Heart left ventricle (tissue), 16 donors: ENCODE results near the gene DENND5A. TPM values are rescaled to one million over a fixed set of nuclear protein-coding genes. Genes with fewer than 3 reads are reported as not detected.

Experiments used
- ATAC-seq, 4 donors: fragments of 200-7000 bp; cut with Tn5 transposase; one replicate each; pipeline ENCODE4 v1.9.1; 2020 to 2022; ENCODE audit warnings: moderate library complexity in 4 of 4, mild to moderate bottlenecking in 3 of 4, moderate number of reproducible peaks in 1 of 4
- DNase-seq, 5 donors: peaks; one replicate each; pipeline ENCODE4 v3.0.0-alpha.2; 2020
- H3K27ac ChIP-seq, 12 donors: fragments of 200-600 bp; sonication (generic) in 4 of 12; one replicate each; pipeline versions ENCODE4 v1.5.0 to v1.8.0; 2016 to 2022; ENCODE audit warnings: mild to moderate bottlenecking in 2 of 12
- H3K27me3 ChIP-seq, 9 donors: fragments of 200-600 bp; sonication (generic) in 2 of 9; one replicate each; pipeline versions ENCODE4 v1.5.1 to v1.8.0; 2016 to 2022; ENCODE audit warnings: mild to moderate bottlenecking in 3 of 9
- H3K36me3 ChIP-seq, 9 donors: fragments of 200-600 bp; sonication (generic) in 2 of 9; one replicate each; pipeline versions ENCODE4 v1.5.0 to v1.8.0; 2018 to 2022; ENCODE audit warnings: mild to moderate bottlenecking in 2 of 9
- H3K4me1 ChIP-seq, 12 donors: fragments of 200-600 bp; sonication (generic) in 4 of 12; one replicate each; pipeline versions ENCODE4 v1.5.0 to v1.8.0; 2016 to 2022; ENCODE audit warnings: mild to moderate bottlenecking in 3 of 12
- H3K4me3 ChIP-seq, 12 donors: fragments of 200-600 bp; sonication (generic) in 4 of 12; one replicate each; pipeline versions ENCODE4 v1.5.0 to v1.8.0; 2017 to 2022; ENCODE audit warnings: mild to moderate bottlenecking in 9 of 12, moderate library complexity in 4 of 12
- H3K9me3 ChIP-seq, 12 donors: fragments of 200-600 bp; sonication (generic) in 4 of 12; one replicate each; pipeline versions ENCODE4 v1.5.0 to v1.8.0; 2016 to 2022; ENCODE audit warnings: mild to moderate bottlenecking in 1 of 12
- POLR2A ChIP-seq, 2 donors: fragments of 450-650 bp; IDR thresholded peaks; one replicate each; pipeline ENCODE4 v1.6.1; 2017; ENCODE audit warnings: antibody characterized with exemption in 2 of 2, mild to moderate bottlenecking in 2 of 2, moderate library complexity in 2 of 2
- WGBS, 4 donors: extraction: QIAGEN DNeasy Blood & Tissue Kit in 2 of 4; methylation state at CpG; one replicate each; pipeline versions ENCODE4 v1.1.5 to v1.1.7; 2013 to 2018; 5-methylcytosine and 5-hydroxymethylcytosine counted together
- intact Hi-C, 10 donors: fragments of 100-400 bp; cut with DNase I; formaldehyde crosslinking; loops; one replicate each; pipeline versions ENCODE4 v1.11.1 to v1.14.2; 2022
- polyA plus RNA-seq, 2 donors: library from polyadenylated mRNA; stranded (reverse); fragments of 200-250 nt; gene quantifications; one replicate each; pipeline ENCODE4 v1.2.3, GENCODE V29; 2013
- total RNA-seq, 9 donors: library from RNA; depleted of rRNA in 2 of 9; stranded (reverse); fragments of >200 nt in 2 of 9; fragmentation: NEBNext Ultra II Directional in 3 of 9; extraction: Animal tissue kit (Norgen Biotek cat#: 25700) in 3 of 9; gene quantifications; one replicate each; pipeline versions ENCODE4 v1.1.0 to v1.2.4, GENCODE V29; 2016 to 2023
- TF ChIP-seq, protein P1 (sequence below), 12 donors: fragments of 200-600 bp; sonication (generic) in 4 of 12; IDR thresholded peaks; one replicate each; pipeline versions ENCODE4 v1.5.0 to v1.8.0; 2018 to 2022; ENCODE audit warnings: antibody characterized with exemption in 12 of 12, mild to moderate bottlenecking in 5 of 12
- donor health status: ischemic (EF 13 %, LVEDD 7.1; RV severe dilation, severe dysfunction).
- donor health status: healthy with polysubstance abuse.
- donor health status: DM: no; HTN: yes; CAD: no.
- donor health status: DM: no; HTN: no; CAD: no.
- donor health status: ischemic (EF 25% LVEDD 6.9; RV normal size, moderate dysfunction).
- donor health status: ischemic (EF 25% LVEDD 5.7; RV mildly dilated, moderate dysfunction).
- donor health status: healthy.
- donor health status: DM: yes; HTN: yes; CAD: no.
- donor health status: ischemic (EF 35%, LVEDD 5.7; RV mildly dilated, moderate dysfunction).
- donor health status: nonischemic (EF 11% LVEDD 7.7; RV severe dilation, severe dysfunction).
- donor health status: DM: yes; HTN: yes; CAD: no.
- donor health status: PGD.
- donor health status: ischemic (EF 29% LVEDD 5.4; RV normal size, mild dysfunction).
- donor health status: nonischemic (EF 23%, LVEDD 6.1; RV moderate dilation, normal function).

Gene DENND5A
- total and polyA plus RNA-seq, 11 donors: 44.5 to 175 (median 113) TPM

DNA sequence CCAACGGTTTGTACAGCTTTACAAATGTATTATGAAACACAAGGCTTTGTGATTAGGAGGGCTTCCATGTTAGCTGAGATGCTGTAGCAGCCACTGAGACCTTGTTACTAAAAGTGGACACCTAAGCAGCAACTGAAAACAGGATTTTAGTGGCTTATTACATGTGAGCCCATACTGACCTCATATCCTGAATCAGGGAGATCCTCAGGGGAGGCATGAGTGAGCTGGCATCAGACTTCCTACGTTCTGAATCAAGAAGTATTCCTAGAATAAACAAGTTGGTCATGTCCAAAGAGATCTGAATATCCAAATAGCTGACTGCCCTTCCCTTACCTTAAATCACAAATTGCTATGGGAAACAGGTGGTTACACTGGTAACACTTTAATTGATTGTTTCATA is 114.6 kb downstream of the DENND5A start:
- 50 to 75% (median 57%) methylated on average over 2 of the region's 2 CpGs for WGBS, 4 donors
- intact Hi-C loops: loop anchor here in 2 of 10 donors (10.0 kb wide), 2 partner anchors 344 to 354 kb away; no protein-coding TSS in a partner anchor
- Histone ChIP-seq H3K27me3 (no peaks in the 10 kb centered on the region), H3K27ac (peak overlapping the region in 1 of 12 donors; percentile 6), H3K4me3 (no peak overlapping the region), H3K4me1 (peaks cover 0 to 17% (median 4%) of the 10 kb centered on the region in 12 donors), H3K36me3 (peaks cover 0 to 99% (median 91%) of the 10 kb centered on the region in 9 donors), H3K9me3 (no peaks in the 10 kb centered on the region)
- ATAC-seq: peak in 1 of 4 donors; percentile 46
- TF ChIP-seq, protein P1, sequence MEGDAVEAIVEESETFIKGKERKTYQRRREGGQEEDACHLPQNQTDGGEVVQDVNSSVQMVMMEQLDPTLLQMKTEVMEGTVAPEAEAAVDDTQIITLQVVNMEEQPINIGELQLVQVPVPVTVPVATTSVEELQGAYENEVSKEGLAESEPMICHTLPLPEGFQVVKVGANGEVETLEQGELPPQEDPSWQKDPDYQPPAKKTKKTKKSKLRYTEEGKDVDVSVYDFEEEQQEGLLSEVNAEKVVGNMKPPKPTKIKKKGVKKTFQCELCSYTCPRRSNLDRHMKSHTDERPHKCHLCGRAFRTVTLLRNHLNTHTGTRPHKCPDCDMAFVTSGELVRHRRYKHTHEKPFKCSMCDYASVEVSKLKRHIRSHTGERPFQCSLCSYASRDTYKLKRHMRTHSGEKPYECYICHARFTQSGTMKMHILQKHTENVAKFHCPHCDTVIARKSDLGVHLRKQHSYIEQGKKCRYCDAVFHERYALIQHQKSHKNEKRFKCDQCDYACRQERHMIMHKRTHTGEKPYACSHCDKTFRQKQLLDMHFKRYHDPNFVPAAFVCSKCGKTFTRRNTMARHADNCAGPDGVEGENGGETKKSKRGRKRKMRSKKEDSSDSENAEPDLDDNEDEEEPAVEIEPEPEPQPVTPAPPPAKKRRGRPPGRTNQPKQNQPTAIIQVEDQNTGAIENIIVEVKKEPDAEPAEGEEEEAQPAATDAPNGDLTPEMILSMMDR (IDR thresholded peaks at IDR 0.05): no peak
- TF ChIP-seq POLR2A (IDR thresholded peaks at IDR 0.05): no peak
- no peak for DNase-seq

- H3K27ac ChIP-seq: no peak overlapping the region
- H3K9me3 ChIP-seq: no peaks in the 10 kb centered on the region
- peaks cover 0 to 17% (median 4%) of the 10 kb centered on the region in 12 donors for H3K4me1 ChIP-seq
- WGBS, 4 donors: 95 to 99% (median 97%) methylated on average over 2 of the region's 2 CpGs
- no peak overlapping the region for H3K4me3 ChIP-seq
- no peaks in the 10 kb centered on the region for H3K27me3 ChIP-seq
- intact Hi-C loops: no loop called here
- no peak for ATAC-seq
- DNase-seq: no peak
- TF ChIP-seq POLR2A (IDR thresholded peaks at IDR 0.05): no peak
- TF ChIP-seq, protein P1 (IDR thresholded peaks at IDR 0.05): no peak
- H3K36me3 ChIP-seq: peaks cover 0 to 100% (median 97%) of the 10 kb centered on the region in 9 donors
Measured at GRCh38 chr11:9148727-9149126, 116.4 kb downstream of the DENND5A start.

GRCh38 chr11:9148035-9148434 is 117.1 kb downstream of the DENND5A start:
- no peak for TF ChIP-seq POLR2A (IDR thresholded peaks at IDR 0.05)
- TF ChIP-seq, protein P1 (IDR thresholded peaks at IDR 0.05): no peak
- Histone ChIP-seq H3K27me3 (no peaks in the 10 kb centered on the region), H3K9me3 (no peaks in the 10 kb centered on the region), H3K4me3 (no peak overlapping the region), H3K27ac (no peak overlapping the region), H3K4me1 (peaks cover 0 to 17% (median 4%) of the 10 kb centered on the region in 12 donors), H3K36me3 (peaks cover 0 to 100% (median 97%) of the 10 kb centered on the region in 9 donors)
- no peak for ATAC-seq
- no peak for DNase-seq
- WGBS, 4 donors: 97 to 100% (median 97%) methylated on average over 2 of the region's 2 CpGs
- intact Hi-C loops: no loop called here

- intact Hi-C loops: no loop called here
- no peaks in the 10 kb centered on the region for H3K9me3 ChIP-seq
- WGBS, 4 donors: 94 to 100% (median 97%) methylated on average over 2 of the region's 2 CpGs
- DNase-seq (no peak), ATAC-seq (no peak)
- no peak overlapping the region for H3K27ac ChIP-seq
- peaks cover 0 to 14% (median 4%) of the 10 kb centered on the region in 12 donors for H3K4me1 ChIP-seq
- peaks cover 0 to 100% (median 100%) of the 10 kb centered on the region in 9 donors for H3K36me3 ChIP-seq
- no peak overlapping the region for H3K4me3 ChIP-seq
- TF ChIP-seq, protein P1 (IDR thresholded peaks at IDR 0.05): no peak
- no peak for TF ChIP-seq POLR2A (IDR thresholded peaks at IDR 0.05)
- H3K27me3 ChIP-seq: no peaks in the 10 kb centered on the region
Measured at GRCh38 chr11:9146477-9146876, 118.7 kb downstream of the DENND5A start.
